IPS-11a (cell line): Measurements from ENCODE around the gene INPP5D.
"Not testable (repeated sequence)": the region's sequence is repeated elsewhere in the genome, so short reads cannot be mapped to it uniquely, and the experiment has no call there.

Experiments used
- H3K4me3 ChIP-seq: one replicate; pipeline ENCODE4 v1.5.1; 2013; ENCODE audit warnings: low read depth, low read length, control low read depth

INPP5D gene

GRCh38 chr2:233137040-233137439 is 76.9 kb downstream of the INPP5D start:
- H3K4me3 ChIP-seq: no peak overlapping the region

GRCh38 chr2:233140077-233140585 is 80.0 kb downstream of the INPP5D start:
- no peak overlapping the region for H3K4me3 ChIP-seq

- no peak overlapping the region for H3K4me3 ChIP-seq
These were observed 80.8 kb downstream of the INPP5D start for GRCh38 chr2:233140978-233141377.

GRCh38 chr2:233141901-233142300 is 81.8 kb downstream of the INPP5D start:
- no peak overlapping the region for H3K4me3 ChIP-seq

GRCh38 chr2:233142355-233142897 is 82.3 kb downstream of the INPP5D start:
- no peak overlapping the region for H3K4me3 ChIP-seq

- no peak overlapping the region for H3K4me3 ChIP-seq
These were observed 83.7 kb downstream of the INPP5D start for GRCh38 chr2:233143700-233144331.

- no peak overlapping the region for H3K4me3 ChIP-seq
These were observed 85.6 kb downstream of the INPP5D start for GRCh38 chr2:233145726-233146125.

GRCh38 chr2:233146194-233146593 is 86.1 kb downstream of the INPP5D start:
- H3K4me3 ChIP-seq: no peak overlapping the region

- H3K4me3 ChIP-seq: no peak overlapping the region
These were observed 87.1 kb downstream of the INPP5D start for GRCh38 chr2:233147136-233147828.

- no peak overlapping the region for H3K4me3 ChIP-seq
These were observed 87.7 kb downstream of the INPP5D start for GRCh38 chr2:233147829-233148167.

- no peak overlapping the region for H3K4me3 ChIP-seq
These were observed 88.2 kb downstream of the INPP5D start for GRCh38 chr2:233148354-233148753.

- no peak overlapping the region for H3K4me3 ChIP-seq
These were observed 92.4 kb downstream of the INPP5D start for GRCh38 chr2:233152541-233152940.

- no peak overlapping the region for H3K4me3 ChIP-seq
These were observed 93.1 kb downstream of the INPP5D start for GRCh38 chr2:233153146-233153798.

GRCh38 chr2:233156001-233156400 is 95.9 kb downstream of the INPP5D start:
- H3K4me3 ChIP-seq: no peak overlapping the region

GRCh38 chr2:233156461-233156860 is 96.3 kb downstream of the INPP5D start:
- not testable (repeated sequence) for H3K4me3 ChIP-seq

GRCh38 chr2:233161730-233162129 is 101.6 kb downstream of the INPP5D start:
- no peak overlapping the region for H3K4me3 ChIP-seq

GRCh38 chr2:233162770-233163169 is 102.6 kb downstream of the INPP5D start:
- no peak overlapping the region for H3K4me3 ChIP-seq

- H3K4me3 ChIP-seq: no peak overlapping the region
These were observed 103.5 kb downstream of the INPP5D start for GRCh38 chr2:233163486-233164103.

GRCh38 chr2:233164128-233164635 is 104.0 kb downstream of the INPP5D start:
- no peak overlapping the region for H3K4me3 ChIP-seq

- H3K4me3 ChIP-seq: no peak overlapping the region
These were observed 104.8 kb downstream of the INPP5D start for GRCh38 chr2:233164967-233165366.

GRCh38 chr2:233165543-233165894 is 105.4 kb downstream of the INPP5D start:
- no peak overlapping the region for H3K4me3 ChIP-seq
